NCI-H1105 treated with DMSO at 0.1 percent for 48 hours (cell line): ENCODE results near the gene IGLON5.

Source experiments
- DNase-seq: peaks from one replicate; lab custom pipeline; 2025; lab: John Stamatoyannopoulos, UW

The IGLON5 gene

GRCh38 chr19:51339313-51339686 lies 27.9 kb downstream of the IGLON5 start:
- DNase-seq, result no peak

GRCh38 chr19:51339687-51340656 lies 28.5 kb downstream of the IGLON5 start:
- DNase-seq, result no peak

- no peak for DNase-seq
These were observed 29.6 kb downstream of the IGLON5 start for GRCh38 chr19:51341066-51341465.

GRCh38 chr19:51341976-51342580 lies 30.6 kb downstream of the IGLON5 start, which contains the start of gene VSIG10L:
VSIG10L (minus strand) TSS chr19:51342139; CDS start chr19:51342124, 15 bp downstream.
- no peak for DNase-seq

- no peak for DNase-seq
These were observed 31.5 kb downstream of the IGLON5 start for GRCh38 chr19:51342631-51343569.

- no peak for DNase-seq
These were observed 33.7 kb downstream of the IGLON5 start for GRCh38 chr19:51345076-51345620.

GRCh38 chr19:51346742-51347141 lies 35.3 kb downstream of the IGLON5 start:
- DNase-seq, result no peak

GRCh38 chr19:51347209-51347928 lies 35.9 kb downstream of the IGLON5 start:
- no peak for DNase-seq

- DNase-seq, result no peak
These were observed 40.0 kb downstream of the IGLON5 start for GRCh38 chr19:51351266-51351990.

- DNase-seq, result no peak
These were observed 41.4 kb downstream of the IGLON5 start for GRCh38 chr19:51352783-51353360.

- DNase-seq, result no peak
These were observed 42.8 kb downstream of the IGLON5 start for GRCh38 chr19:51354103-51354741.

GRCh38 chr19:51354742-51355148 lies 43.3 kb downstream of the IGLON5 start:
- no peak for DNase-seq

- no peak for DNase-seq
These were observed 44.8 kb downstream of the IGLON5 start for GRCh38 chr19:51356159-51356801.

GRCh38 chr19:51357952-51358351 lies 46.5 kb downstream of the IGLON5 start:
- no peak for DNase-seq

GRCh38 chr19:51359294-51359693 lies 47.9 kb downstream of the IGLON5 start:
- no peak for DNase-seq

- DNase-seq, result no peak
These were observed 49.8 kb downstream of the IGLON5 start for GRCh38 chr19:51361239-51361638.

- no peak for DNase-seq
These were observed 53.0 kb downstream of the IGLON5 start for GRCh38 chr19:51364200-51365106.
